PC-3 (cell line): ENCODE results near the gene COPS2. TPM values are rescaled to one million over a fixed set of nuclear protein-coding genes. Genes with fewer than 3 reads are reported as not detected.

Experiments
- ATAC-seq: fragments of 200-7000 bp; cut with Tn5 transposase; 2 replicates; pipeline ENCODE4 v1.9.1; 2020; ENCODE audit warnings: mild to moderate bottlenecking, moderate library complexity
- BruUV-seq: library from RNA; stranded (reverse); fragments of 400-500 nt; replicated peaks from 2 replicates; lab custom pipeline; 2021; lab: Mats Ljungman, UMichigan
- CTCF ChIA-PET: fragments of 300-600 bp; sonication (Branson Sonifier 250); formaldehyde crosslinking; loops from one replicate; lab custom pipeline; 2022; ENCODE audit warnings: antibody characterized with exemption; lab: Charles Lee
- POLR2A ChIA-PET: fragments of 300-600 bp; sonication (Branson Sonifier 250); formaldehyde crosslinking; loops from one replicate; lab custom pipeline; 2022; ENCODE audit warnings: antibody characterized with exemption; ENCODE audit not compliant: unreplicated experiment; lab: Charles Lee
- DNase-seq: peaks from one replicate; pipeline ENCODE4 v3.0.0-alpha.2; 2015
- H2AFZ ChIP-seq: fragments of 300-600 bp; sonication (generic); 2 replicates; pipeline ENCODE4 v1.6.0; 2016; ENCODE audit warnings: antibody characterized with exemption, low read length
- H3F3A ChIP-seq: fragments of 300-600 bp; sonication (generic); one replicate; pipeline ENCODE4 v1.6.0; 2017; ENCODE audit warnings: antibody characterized with exemption, low read length, control low read depth, mild to moderate bottlenecking; ENCODE audit not compliant: unreplicated experiment
- H3K27ac ChIP-seq: fragments of 300-600 bp; sonication (generic); 2 replicates; pipeline ENCODE4 v1.5.1; 2016; ENCODE audit warnings: mild to moderate bottlenecking, low read length
- H3K27me3 ChIP-seq: fragments of 300-600 bp; sonication (generic); 2 replicates; pipeline ENCODE4 v1.6.1; 2016; ENCODE audit warnings: low read length, mixed read lengths
- H3K36me3 ChIP-seq: fragments of 300-600 bp; sonication (generic); 2 replicates; pipeline ENCODE4 v1.6.1; 2016; ENCODE audit warnings: low read depth, mixed run types, low read length, mixed read lengths
- H3K4me1 ChIP-seq: fragments of 300-600 bp; sonication (generic); 2 replicates; pipeline ENCODE4 v1.5.1; 2016; ENCODE audit warnings: low read length; ENCODE audit not compliant: insufficient read depth
- H3K4me2 ChIP-seq: fragments of 300-600 bp; sonication (generic); 2 replicates; pipeline ENCODE4 v1.6.0; 2016; ENCODE audit warnings: low read length
- H3K4me3 ChIP-seq: fragments of 300-600 bp; sonication (generic); 2 replicates; pipeline ENCODE4 v1.5.1; 2016; ENCODE audit warnings: mild to moderate bottlenecking, low read length, mixed read lengths
- H3K79me2 ChIP-seq: fragments of 300-600 bp; sonication (generic); 2 replicates; pipeline ENCODE4 v1.6.1; 2017; ENCODE audit warnings: low read length, mixed read lengths
- H3K9ac ChIP-seq: fragments of 300-600 bp; sonication (generic); 2 replicates; pipeline ENCODE4 v1.6.0; 2016; ENCODE audit warnings: mild to moderate bottlenecking, low read length
- H3K9me2 ChIP-seq: fragments of 300-600 bp; sonication (generic); replicated peaks from 2 replicates; pipeline ENCODE4 v1.6.1; 2016; ENCODE audit warnings: mixed run types, low read length, mixed read lengths
- H3K9me3 ChIP-seq: fragments of 300-600 bp; sonication (generic); 2 replicates; pipeline ENCODE4 v1.6.1; 2016; ENCODE audit warnings: low read length, mixed read lengths
- H4K20me1 ChIP-seq: fragments of 300-600 bp; sonication (generic); 2 replicates; pipeline ENCODE4 v1.6.1; 2016; ENCODE audit warnings: low read length, mixed read lengths
- EZH2 ChIP-seq: fragments of 300-600 bp; sonication (generic); IDR thresholded peaks from one replicate; pipeline ENCODE4 v1.6.1; 2017; ENCODE audit warnings: antibody characterized with exemption, mild to moderate bottlenecking, low read length; ENCODE audit not compliant: unreplicated experiment
- EZH2phosphoT487 ChIP-seq: fragments of 300-600 bp; sonication (generic); IDR thresholded peaks from 2 replicates; pipeline ENCODE4 v1.6.1; 2018; ENCODE audit warnings: mild to moderate bottlenecking, antibody characterized with exemption, low read length, borderline replicate concordance
- intact Hi-C: fragments of 100-400 bp; cut with micrococcal nuclease; formaldehyde crosslinking; loops from 2 replicates; pipeline ENCODE4 v1.9.0; 2023
- total RNA-seq: library from RNA; depleted of rRNA; stranded (reverse); fragments of >200 nt; gene quantifications from 2 replicates; pipeline ENCODE4 v1.2.3, GENCODE V29; 2014
- TF ChIP-seq, protein P1 (sequence below): fragments of 300-600 bp; sonication (generic); conservative IDR thresholded peaks from 2 replicates; pipeline ENCODE4 v1.5.1; 2017; ENCODE audit warnings: antibody characterized with exemption, low read depth, mild to moderate bottlenecking, low read length

COPS2 gene
- total RNA-seq, 1 experiment from 2014 or later: 30.4 TPM

DNA sequence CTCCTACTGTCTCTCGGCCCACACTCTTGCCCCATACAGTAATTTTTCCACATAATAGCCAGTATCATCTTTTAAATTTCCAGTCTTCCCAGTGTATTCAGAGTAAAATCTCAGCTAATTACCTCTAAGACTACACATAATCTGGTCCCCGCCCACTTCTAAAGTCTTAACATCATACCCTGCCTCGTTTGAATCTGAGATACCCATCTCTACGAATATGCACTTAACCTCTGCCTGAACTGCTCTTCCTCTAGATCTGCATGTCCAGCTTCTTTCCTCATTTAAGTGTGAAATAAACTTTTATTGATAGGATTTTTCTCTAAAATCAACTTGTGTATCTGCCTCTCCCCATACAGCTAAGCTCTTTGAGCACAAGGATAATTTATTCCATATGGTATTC lies 34.6 kb downstream of the COPS2 start:
- Histone ChIP-seq H3K36me3 (peaks cover 9% of the 10 kb centered on the region; the same call in 1 of the 2 replicates), H3F3A (no peaks in the 10 kb centered on the region), H3K9me3 (no peaks in the 10 kb centered on the region), H3K9ac (no peak overlapping the region), H3K4me1 (no peaks in the 10 kb centered on the region), H2AFZ (no peak overlapping the region), H3K27me3 (no peaks in the 10 kb centered on the region), H3K27ac (no peak overlapping the region), H3K9me2 (no peaks in the 10 kb centered on the region), H3K79me2 (no peaks in the 10 kb centered on the region), H3K4me2 (no peak overlapping the region), H3K4me3 (no peak overlapping the region), H4K20me1 (no peaks in the 10 kb centered on the region)
- ChIA-PET POLR2A (no interaction called here), CTCF (no interaction called here)
- BruUV-seq: no TSS peak
- ATAC-seq: no peak
- intact Hi-C loops: no loop called here
- DNase-seq: no peak
- TF ChIP-seq EZH2: no peak
- TF ChIP-seq EZH2phosphoT487: no peak

DNA sequence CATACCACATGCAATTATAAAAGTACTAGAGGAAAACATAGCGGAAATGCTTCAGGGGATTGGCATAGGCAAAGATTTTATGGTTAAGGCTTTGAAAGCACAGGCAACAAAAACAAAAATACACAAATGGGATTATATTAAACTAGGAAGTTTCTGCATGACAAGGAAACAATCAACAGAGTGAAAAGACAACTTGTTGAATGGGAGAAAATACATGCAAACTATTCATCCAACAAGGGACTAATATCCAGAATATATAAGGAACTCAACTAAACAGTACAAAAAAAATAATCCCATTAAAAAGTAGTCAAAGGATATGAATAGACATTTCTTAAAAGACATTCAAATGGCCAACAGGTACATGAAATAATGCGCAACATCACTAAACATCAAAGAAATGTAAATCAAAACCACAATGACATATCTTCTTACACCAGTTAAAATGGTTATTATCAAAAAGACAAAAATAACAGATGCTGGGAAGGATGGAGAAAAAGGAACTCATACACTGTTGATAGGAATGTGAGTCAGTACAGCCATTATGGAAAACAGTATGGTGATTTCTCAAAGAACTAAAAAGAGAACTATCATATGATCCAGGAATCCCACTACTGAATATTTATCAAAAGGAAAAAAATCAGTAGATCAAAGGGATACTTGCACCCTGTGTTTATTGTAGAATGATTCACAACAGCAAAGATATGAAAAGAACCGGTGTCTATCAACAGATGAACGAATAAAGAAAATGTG lies 39.1 kb downstream of the COPS2 start:
- ChIA-PET CTCF (no interaction called here), POLR2A (no interaction called here)
- DNase-seq (no peak), ATAC-seq (no peak)
- BruUV-seq: no TSS peak
- Histone ChIP-seq H3K4me1 (no peaks in the 10 kb centered on the region), H3K9ac (no peak overlapping the region), H3K4me2 (no peak overlapping the region), H3K27me3 (no peaks in the 10 kb centered on the region), H3F3A (no peaks in the 10 kb centered on the region), H3K9me2 (no peaks in the 10 kb centered on the region), H3K36me3 (peaks cover 15% of the 10 kb centered on the region), H4K20me1 (no peaks in the 10 kb centered on the region), H3K9me3 (no peaks in the 10 kb centered on the region), H3K4me3 (no peak overlapping the region), H2AFZ (no peak overlapping the region), H3K79me2 (no peaks in the 10 kb centered on the region), H3K27ac (no peak overlapping the region)
- intact Hi-C loops: no loop called here
- TF ChIP-seq, protein P1, sequence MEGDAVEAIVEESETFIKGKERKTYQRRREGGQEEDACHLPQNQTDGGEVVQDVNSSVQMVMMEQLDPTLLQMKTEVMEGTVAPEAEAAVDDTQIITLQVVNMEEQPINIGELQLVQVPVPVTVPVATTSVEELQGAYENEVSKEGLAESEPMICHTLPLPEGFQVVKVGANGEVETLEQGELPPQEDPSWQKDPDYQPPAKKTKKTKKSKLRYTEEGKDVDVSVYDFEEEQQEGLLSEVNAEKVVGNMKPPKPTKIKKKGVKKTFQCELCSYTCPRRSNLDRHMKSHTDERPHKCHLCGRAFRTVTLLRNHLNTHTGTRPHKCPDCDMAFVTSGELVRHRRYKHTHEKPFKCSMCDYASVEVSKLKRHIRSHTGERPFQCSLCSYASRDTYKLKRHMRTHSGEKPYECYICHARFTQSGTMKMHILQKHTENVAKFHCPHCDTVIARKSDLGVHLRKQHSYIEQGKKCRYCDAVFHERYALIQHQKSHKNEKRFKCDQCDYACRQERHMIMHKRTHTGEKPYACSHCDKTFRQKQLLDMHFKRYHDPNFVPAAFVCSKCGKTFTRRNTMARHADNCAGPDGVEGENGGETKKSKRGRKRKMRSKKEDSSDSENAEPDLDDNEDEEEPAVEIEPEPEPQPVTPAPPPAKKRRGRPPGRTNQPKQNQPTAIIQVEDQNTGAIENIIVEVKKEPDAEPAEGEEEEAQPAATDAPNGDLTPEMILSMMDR: no peak
- no peak for TF ChIP-seq EZH2phosphoT487
- TF ChIP-seq EZH2: no peak

DNA sequence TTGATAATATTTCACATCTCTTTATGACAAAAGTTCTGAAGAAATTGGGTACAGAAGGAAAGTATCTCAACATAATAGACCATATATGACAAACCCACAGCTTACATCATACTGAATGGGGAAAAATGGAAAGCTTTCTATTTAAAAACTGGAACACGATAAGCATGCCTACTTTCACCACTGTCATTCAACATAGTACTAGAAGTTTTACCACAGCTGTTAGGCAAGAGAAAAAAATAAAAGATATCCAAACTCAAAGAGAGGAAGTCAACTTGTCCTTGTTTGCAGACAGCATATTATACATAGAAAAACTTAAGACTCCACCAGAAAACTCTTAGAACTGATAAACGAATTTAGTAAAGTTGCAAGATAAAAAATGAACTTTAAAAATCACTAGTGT lies 40.3 kb downstream of the COPS2 start:
- TF ChIP-seq EZH2 (no peak), EZH2phosphoT487 (no peak)
- TF ChIP-seq, protein P1: no peak
- H3K4me2 ChIP-seq: no peak overlapping the region
- H3K27me3 ChIP-seq: no peaks in the 10 kb centered on the region
- CTCF ChIA-PET: no interaction called here
- no peaks in the 10 kb centered on the region for H3K9me2 ChIP-seq
- H3K9ac ChIP-seq: no peak overlapping the region
- no peak overlapping the region for H3K27ac ChIP-seq
- H3F3A ChIP-seq: no peaks in the 10 kb centered on the region
- H2AFZ ChIP-seq: no peak overlapping the region
- no peaks in the 10 kb centered on the region for H3K9me3 ChIP-seq
- intact Hi-C loops: no loop called here
- no TSS peak for BruUV-seq
- H3K4me1 ChIP-seq: no peaks in the 10 kb centered on the region
- H3K4me3 ChIP-seq: no peak overlapping the region
- no peaks in the 10 kb centered on the region for H3K79me2 ChIP-seq
- POLR2A ChIA-PET: no interaction called here
- DNase-seq (no peak), ATAC-seq (no peak)
- no peaks in the 10 kb centered on the region for H4K20me1 ChIP-seq
- H3K36me3 ChIP-seq: peaks cover 17% of the 10 kb centered on the region
